Myocyte (in vitro differentiated cells): ENCODE data around the gene HMCN2. TPM values are rescaled to one million over a fixed set of nuclear protein-coding genes. Genes with fewer than 3 reads are reported as not detected.

Experiments
- DNase-seq: peaks from one replicate; pipeline ENCODE4 v3.0.0-alpha.2; 2012; ENCODE audit warnings: low read depth
- total RNA-seq: library from RNA; depleted of rRNA; stranded (reverse); fragments of >200 nt; gene quantifications from 2 replicates; pipeline ENCODE4 v1.2.3, GENCODE V29; 2014

HMCN2 gene
- total RNA-seq, 1 donor from 2014 or later, result 0.13 TPM

DNA sequence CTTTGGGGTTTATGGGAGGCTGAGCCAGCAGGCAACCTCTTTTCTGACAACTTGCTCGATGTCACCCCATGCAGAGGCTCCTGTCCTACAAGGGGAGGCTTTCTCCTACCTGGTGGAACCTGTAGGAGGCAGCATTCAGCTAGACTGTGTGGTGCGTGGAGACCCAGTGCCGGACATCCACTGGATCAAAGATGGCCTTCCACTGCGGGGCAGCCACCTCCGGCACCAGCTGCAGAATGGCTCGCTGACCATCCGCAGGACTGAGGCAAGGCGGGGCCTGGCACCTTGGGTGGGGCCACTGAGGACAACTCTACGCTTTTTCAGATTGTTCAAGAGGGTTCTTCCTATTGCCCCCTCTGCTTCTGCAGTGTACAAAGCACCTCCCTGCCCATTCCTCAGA lies 143.1 kb downstream of the HMCN2 start:
- DNase-seq, result no peak

DNA sequence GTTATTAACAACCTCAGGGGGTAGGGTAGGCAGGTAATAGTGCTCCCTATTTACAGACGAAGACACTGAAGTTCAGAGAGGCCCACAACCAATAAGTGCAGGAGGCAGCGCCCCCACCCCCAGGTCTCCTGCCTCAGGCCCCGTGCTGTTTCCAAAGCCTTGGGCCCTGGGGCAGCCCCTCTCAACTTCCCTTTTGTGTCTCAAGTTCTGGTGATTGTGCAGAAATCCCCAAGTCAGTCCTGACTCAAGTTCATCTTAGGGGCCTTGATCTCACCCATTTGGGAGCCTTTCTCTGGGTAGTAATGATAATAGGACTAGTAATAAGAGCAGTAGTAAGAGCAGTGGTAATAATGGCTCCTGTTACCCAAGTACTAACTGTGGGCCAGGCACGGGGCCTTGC lies 143.7 kb downstream of the HMCN2 start:
- no peak for DNase-seq

DNA sequence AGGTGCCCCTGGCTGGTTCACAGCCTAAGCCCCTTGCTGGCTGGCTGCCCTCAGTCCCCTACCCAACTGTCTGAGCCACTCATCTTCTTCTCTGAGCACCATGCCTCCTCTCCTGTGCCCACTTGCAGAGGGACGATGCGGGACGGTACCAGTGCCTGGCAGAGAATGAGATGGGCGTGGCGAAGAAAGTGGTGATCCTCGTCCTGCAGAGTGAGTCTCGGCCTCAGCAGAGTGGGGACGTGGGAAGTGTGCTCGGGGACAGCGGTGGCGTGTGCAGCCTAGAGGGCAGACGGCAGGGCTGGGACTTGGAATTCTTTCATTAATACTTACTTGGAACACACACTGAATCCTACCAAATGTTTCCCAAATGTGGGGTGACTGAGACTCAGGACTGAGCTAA lies 144.9 kb downstream of the HMCN2 start:
- DNase-seq, result no peak

DNA sequence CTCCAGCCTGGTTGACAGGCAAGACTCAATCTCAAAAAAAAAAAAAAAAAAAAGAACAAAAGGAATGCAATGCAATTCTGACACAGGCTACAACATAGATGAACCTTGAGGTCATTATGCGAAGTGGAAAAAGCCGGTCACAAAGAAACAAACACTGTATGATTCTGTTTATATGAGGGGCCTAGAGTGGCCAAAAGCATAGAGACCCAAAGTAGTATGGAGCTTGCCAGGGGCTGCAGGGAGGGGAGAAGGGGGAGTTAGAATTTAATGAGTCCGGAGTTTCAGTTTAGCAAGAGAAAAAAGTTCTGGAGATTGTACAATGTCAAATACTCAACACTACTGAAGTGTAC lies 146.0 kb downstream of the HMCN2 start:
- DNase-seq, result no peak

DNA sequence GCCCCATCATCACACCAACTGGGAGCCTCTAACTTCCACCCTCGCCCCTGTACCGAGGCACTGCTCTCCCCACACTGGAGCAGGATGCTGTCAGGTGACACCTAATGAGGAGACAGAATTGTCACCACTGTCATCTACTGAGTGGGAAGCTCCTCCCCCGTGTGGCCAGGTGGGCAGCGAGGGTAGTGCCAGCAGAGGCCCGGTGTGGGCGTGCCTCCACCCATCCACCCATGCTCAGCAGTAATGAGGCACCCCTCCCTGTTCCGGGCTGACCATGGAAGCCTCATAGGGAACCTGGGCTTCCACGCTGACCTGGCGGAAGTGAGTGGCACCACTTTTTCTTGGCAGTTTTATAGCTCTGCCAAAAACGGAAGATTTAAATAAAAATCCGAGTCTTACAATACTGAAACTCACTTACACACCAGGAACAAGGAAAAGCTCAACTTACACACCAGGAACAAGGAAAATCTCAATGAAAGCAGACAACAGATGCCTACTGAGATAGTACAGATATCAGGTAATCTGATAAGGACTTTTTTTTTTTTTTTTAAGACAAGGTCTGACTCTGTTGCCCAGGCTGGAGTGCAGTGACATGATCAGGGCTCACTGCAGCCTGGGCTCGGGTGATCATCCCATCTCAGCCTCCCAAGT lies 148.6 kb downstream of the HMCN2 start:
- DNase-seq, result no peak

DNA sequence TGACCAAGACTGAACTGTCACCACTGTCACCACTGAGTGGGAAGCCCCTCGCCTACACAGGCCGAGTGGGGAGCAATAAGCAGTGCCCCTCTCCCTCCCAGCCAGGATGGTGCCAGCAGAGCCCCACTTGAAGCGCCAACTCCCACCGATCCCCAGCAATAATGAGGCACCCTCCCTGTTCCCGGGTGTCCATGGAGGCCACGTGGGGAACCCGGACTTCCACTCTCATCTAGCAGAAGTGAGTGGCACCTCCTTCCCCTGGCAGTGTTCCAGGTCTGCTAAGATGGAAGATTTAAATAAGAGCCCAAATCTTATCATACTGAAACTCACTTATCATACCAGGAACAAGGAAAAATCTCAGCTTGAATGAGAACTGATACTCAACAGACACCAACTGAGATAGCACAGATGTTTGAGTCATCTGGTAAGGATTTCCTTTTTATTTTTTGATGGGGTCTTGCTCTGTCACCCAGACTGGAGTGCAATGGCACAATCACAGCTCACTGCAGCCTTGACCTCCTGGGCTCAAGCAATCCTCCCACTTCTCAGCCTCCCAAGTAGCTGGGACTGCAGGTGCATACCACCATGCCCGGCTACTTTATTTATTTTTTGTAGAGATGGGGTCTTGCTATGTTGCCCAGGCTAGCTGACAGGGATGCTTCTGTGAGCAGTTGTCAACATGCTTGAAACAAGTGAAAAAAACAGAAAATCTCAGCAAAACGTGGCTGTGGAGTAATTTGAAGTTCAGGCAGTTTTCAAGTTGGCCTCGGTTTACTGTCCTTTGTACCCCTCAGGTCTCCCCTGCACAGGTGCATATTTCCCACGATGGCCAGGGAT lies 149.6 kb downstream of the HMCN2 start:
- no peak for DNase-seq

DNA sequence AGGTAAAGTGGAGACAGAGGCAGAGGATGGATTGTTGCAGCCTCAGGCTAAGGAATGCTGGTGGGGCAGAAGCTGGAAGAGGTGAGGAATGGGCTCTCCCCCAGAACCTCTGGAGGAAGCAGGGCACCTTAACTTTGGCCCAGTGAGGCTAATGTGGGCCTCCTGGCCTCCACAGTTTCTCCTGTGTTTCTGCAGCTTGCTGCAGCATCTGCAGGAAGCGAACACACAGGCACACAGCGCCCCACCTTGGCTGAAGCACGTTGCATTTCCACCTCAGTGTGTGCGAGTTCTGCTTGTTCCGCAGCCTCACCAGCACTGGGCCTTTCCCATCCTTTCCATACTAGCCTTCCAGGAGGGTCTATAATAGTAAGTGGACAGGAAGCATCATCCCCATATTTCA lies 152.0 kb downstream of the HMCN2 start:
- no peak for DNase-seq

DNA sequence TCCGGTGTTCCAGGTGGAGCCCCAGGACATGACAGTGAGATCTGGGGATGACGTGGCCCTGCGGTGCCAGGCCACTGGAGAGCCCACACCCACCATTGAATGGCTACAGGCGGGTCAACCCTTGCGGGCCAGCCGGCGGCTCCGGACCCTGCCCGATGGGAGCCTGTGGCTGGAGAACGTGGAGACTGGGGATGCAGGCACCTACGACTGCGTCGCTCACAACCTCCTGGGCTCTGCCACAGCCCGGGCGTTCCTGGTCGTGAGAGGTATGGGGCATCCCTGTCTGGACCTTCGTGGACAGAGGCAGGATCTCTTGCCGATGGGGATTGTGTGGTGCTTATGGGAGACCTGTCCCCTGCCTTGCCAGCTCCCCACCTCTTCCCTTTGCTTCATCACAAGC lies 153.2 kb downstream of the HMCN2 start:
- no peak for DNase-seq

DNA sequence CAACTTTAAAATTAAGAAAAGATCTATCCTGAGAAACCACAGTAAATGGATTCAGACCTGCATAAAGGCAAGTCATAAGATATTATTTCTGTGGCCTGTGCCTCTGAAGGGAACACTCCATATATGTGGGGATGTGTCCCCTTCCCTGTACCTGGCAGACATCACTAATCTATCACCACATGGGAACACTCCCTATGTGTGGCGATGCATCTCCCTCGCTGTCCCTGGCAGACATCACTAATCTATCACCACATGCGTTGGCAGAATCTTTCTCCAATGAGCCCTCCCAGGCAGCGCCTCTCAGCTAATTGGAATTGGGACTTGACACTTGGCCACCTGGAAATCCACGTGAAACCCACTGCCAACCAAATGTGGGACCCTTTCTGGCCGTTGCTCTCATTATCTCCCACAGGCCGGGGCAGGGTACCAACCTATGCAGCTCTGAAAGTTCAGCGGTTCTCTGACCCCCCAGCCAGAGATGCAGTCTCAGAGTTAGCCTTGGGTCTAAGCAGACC lies 154.0 kb downstream of the HMCN2 start:
- DNase-seq, result no peak

DNA sequence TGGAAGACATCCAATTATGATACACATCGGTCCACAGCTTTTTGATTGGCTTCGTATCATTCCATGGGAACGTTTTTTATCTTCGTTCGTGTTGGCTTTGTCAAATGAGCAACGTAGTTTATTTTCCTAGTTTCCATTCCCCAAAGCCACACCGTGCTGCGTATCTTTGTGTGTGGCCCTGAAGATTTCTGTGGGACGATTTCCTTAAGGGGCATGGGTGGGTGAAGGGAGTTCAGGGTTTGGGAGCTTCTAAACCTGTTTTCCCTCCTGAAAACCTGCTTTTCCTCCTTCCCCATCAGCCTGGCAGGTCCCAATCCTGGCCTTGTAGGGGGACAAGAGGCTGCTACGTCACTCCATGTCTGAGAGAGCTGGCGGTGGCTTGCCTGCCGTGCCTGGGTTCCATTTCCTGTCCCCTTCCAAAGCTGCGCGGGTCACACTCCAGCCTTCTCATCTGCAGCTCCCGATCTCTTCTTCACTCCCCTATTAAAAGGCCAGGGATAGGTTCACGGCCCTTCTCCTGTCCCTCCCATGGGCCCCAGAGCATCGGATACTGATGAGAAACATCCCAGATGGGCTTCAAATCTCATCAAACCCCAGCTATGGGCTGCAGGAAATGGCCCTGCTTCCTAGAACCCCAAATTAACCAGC lies 155.7 kb downstream of the HMCN2 start:
- DNase-seq, result no peak

DNA sequence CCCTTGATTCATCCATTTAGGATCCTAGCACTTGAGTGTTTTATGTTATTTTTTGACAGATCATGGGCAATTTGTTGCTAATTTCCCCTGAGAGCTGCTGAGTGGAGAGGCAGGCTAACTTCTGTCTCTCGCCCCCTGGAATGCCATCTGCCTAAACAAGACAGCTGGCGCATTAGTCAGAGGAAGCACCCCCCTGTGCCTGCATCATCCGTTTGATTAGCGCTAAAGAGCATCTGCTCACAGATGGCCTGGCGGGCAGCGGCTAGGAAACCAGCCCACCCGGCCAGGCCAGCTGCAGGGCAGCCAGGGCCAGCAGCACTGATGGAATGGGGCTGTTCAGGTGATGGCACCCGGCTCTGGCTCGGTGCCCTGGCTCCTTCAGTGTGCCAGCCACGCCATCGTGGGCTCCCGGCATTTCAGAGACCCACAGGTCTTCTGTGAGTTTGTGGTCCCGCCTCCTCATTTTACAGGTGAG lies 156.3 kb downstream of the HMCN2 start:
- DNase-seq, result peak; percentile 97

DNA sequence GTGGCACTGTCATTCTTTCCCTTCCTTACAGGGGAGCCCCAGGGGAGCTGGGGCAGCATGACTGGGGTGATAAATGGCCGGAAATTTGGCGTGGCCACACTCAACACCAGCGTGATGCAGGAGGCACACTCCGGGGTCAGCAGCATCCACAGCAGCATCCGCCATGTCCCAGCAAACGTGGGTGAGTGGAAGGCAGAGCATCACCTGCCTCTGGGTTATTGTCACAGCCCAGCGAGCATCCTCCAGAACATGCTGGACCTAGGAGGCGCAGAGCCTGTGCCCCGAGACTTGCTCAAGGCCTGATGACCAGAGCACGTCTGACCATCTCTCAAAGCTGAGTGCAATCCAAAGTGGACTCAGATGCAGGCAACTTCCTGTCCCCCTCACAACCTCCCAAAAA lies 157.0 kb downstream of the HMCN2 start:
- no peak for DNase-seq

DNA sequence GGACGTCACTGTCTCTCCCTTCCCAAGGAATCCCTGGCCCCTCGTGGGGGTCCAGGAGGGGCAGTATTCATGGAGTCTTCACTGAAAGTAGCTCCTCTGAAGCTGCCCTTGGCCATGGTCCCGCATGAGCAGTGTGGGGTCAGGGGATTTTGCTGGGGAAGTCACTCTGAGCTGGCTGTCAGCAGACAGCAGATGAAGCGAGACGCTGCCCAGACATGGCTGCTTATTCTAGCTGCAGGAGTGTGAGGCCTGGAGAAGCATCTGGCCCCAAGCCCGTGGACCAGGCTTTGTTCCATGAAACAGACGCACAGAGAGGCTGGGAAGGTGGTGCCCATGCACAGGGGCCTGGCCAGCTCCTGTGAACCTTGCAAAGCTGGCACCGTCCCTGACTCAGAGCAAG lies 157.7 kb downstream of the HMCN2 start:
- DNase-seq, result no peak

DNA sequence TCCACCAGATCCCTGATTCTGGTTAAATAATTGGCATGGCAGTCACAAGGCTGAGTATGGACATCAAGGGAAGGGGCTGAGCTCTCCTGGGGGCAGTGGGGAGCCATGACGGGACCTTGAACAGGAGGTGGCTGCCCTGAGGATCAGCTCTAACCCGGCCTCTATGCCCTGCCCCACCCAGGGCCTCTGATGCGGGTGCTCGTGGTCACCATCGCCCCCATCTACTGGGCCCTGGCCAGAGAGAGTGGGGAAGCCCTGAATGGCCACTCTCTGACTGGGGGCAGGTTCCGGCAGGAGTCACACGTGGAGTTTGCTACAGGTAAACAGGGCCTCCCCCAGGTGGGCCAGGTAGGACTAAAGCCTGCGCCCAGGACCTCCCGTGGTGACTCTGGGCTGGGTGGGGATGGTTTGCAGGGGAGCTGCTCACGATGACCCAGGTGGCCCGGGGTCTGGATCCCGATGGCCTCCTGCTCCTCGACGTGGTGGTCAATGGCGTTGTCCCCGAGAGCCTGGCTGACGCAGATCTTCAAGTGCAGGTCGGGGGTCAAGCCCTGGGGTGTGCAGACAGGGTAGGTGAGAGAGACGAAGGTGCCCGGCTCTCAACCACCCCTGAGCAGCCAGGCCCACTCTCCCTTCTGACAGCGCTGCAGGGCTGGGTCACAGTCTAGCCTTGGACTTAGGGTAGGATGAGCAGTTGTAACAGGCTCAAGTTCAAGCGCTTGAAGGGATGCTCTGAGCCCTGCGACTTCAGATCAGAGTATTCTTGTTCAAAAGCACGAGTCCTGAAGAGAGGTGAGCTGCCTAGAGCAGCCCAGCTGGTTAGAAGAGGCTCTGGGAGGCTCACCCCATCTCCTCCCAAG lies 159.3 kb downstream of the HMCN2 start:
- DNase-seq, result no peak

DNA sequence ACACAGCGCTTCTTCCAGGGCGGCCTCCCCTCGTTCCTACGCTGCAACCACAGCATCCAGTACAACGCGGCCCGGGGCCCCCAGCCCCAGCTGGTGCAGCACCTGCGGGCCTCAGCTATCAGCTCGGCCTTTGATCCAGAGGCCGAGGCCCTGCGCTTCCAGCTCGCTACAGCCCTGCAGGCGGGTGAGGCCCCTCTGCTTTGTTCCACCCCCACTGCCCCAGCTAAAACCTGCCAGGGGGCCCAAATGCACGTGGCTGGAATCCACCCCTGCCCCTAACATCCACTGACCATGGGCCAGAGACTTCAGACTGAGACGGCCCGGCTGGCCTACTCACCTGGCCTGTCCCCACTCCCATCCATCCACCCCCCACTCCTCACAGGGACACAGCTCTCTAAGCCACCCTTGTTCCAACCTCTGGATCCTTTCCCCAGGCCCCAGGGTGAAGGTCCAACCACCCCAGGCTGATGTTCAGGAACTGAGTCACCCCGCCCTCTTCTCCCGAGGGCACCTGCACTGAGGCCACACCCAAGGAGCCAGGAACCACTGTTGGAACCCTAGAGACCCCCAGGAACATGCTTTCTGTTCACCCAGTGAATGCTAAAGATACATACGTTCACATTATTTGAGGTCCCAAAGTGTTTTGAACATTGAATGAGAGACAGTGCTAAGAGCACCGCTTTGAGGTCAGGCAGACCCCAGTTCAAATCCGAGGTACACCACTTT lies 160.3 kb downstream of the HMCN2 start:
- no peak for DNase-seq

DNA sequence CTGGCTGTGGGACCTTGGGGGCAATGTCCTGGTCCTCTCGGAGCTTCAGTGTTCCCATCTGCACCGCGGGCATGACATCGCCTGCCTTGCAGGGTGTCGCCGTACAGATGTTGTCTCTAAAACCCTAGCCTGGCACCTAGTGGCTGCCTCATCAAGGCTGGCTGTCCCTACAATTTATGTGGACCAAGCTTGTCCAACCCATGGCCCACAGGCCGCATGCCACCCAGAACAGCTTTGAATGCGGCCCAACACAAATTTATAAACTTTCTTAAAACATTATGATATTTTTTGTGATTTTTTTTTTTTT lies 160.9 kb downstream of the HMCN2 start:
- DNase-seq, result no peak

DNA sequence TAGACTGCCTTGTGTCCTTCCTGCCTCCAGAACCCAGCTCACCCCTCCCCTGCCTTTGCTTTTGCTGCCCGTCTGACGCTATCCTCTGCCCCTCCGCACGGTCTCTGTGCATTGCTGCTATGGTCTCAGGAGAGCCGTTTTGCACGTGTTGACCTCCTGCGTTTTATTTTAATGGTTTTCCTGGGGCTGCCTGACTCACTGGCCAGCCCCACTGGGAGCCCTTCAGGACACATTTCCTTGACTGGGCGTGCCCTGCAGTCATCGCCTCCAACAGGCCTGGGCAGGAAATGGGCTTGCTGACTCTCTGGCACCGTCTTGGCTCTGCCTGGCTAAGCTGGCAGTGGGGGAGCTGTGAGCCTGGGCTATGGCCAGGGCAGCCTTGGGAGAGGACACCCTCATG lies 161.3 kb downstream of the HMCN2 start:
- DNase-seq, result peak; percentile 68

DNA sequence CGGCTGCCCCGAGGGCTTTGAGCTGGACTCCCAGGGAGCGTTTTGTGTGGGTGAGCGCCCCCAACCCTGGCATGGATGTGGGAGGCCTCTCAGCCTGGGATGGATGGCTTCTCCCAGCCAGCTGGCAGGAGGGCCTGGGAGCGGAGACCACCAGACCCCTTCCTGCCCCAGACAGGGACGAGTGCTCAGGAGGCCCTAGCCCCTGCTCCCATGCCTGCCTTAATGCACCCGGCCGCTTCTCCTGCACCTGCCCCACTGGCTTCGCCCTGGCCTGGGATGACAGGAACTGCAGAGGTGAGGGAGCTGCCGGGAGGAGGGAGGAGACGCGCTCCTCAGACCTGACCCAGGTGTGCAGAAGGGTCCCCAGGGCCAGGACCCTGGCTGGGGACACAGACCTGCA lies 161.8 kb downstream of the HMCN2 start:
- DNase-seq, result no peak

DNA sequence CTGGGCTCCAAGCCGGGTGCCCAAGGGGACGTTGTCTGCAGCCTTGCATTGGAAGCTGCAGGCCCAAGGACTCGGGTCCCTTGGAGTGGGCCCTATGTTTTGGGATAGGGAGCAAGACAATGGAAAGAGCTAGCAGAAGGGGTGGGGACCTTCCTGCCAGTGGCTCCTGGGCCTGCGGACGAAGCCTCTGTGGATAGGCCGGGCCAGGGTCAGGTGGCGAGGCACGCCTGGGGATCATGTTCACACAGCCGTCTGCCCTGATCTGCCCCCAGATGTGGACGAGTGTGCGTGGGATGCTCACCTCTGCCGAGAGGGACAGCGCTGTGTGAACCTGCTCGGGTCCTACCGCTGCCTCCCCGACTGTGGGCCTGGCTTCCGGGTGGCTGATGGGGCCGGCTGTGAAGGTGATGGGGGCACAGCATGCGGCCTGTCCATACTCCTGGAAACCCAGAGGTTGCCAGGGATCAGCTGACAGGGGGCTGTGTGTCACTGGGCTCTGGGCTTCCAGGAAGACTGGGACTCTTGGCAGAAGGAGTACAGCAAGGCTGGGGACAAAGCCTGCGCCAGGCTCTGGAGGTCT lies 162.6 kb downstream of the HMCN2 start:
- no peak for DNase-seq

DNA sequence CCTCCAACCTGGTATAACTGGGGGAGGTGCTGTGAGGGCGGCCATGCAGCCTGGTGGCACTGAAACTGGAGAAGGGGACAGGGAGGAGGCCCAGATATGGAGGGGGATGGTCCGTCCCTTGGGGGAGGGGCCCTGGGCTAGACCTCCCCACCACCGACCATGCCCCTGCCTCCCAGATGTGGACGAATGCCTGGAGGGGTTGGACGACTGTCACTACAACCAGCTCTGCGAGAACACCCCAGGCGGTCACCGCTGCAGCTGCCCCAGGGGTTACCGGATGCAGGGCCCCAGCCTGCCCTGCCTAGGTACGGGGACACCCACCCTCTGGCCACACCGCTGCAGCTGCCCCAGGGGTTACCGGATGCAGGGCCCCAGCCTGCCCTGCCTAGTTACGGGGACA lies 163.8 kb downstream of the HMCN2 start:
- no peak for DNase-seq
